Keratinocyte (primary cell): ENCODE data around the gene RNF144B.

Experiments
- EZH2 ChIP-seq: IDR thresholded peaks from one replicate; pipeline ENCODE4 v1.6.1; 2012; ENCODE audit warnings: inconsistent platforms, mild to moderate bottlenecking, low read length, moderate library complexity
- TF ChIP-seq, protein P1 (sequence below), 3 experiments: IDR thresholded peaks in 1 of 3; conservative IDR thresholded peaks in 1 of 3; optimal IDR thresholded peaks in 1 of 3; 2 replicates in 2 of 3; 3 replicates in 1 of 3; pipeline versions ENCODE3 to v1.5.1; 2011; ENCODE audit warnings: low read length in 3 of 3, mild to moderate bottlenecking in 3 of 3, moderate library complexity in 2 of 3, control low read depth in 1 of 3, inconsistent platforms in 1 of 3; ENCODE audit not compliant: insufficient read depth in 2 of 3; ENCODE audit errors: extremely low read depth in 1 of 3

DNA sequence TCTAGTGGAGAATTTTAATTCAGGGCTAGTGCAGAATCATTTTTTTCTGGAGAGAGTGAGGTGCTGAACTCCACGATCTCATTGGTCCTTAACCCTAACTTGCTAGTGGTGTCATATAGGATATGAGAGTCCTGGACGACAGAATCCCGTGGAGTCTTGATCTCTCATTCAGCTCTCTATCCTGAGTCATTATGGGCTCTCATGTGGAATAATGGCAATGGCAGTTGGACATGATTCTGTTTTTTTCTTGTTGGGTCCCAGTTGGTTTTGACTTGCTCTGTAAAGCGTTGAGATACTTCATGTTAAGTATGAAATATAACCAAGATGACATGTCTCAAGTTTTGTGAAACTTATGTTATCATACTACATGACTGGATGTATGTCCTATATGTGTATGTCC lies 6.3 kb upstream of the RNF144B start:
- TF ChIP-seq, protein P1, sequence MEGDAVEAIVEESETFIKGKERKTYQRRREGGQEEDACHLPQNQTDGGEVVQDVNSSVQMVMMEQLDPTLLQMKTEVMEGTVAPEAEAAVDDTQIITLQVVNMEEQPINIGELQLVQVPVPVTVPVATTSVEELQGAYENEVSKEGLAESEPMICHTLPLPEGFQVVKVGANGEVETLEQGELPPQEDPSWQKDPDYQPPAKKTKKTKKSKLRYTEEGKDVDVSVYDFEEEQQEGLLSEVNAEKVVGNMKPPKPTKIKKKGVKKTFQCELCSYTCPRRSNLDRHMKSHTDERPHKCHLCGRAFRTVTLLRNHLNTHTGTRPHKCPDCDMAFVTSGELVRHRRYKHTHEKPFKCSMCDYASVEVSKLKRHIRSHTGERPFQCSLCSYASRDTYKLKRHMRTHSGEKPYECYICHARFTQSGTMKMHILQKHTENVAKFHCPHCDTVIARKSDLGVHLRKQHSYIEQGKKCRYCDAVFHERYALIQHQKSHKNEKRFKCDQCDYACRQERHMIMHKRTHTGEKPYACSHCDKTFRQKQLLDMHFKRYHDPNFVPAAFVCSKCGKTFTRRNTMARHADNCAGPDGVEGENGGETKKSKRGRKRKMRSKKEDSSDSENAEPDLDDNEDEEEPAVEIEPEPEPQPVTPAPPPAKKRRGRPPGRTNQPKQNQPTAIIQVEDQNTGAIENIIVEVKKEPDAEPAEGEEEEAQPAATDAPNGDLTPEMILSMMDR (optimal IDR thresholded peaks at IDR 0.05 in 1 of 3, IDR thresholded peaks at IDR 0.05 in 1 of 3, conservative IDR thresholded peaks at IDR 0.05 in 1 of 3; ENCODE audit: extremely low read depth in 1 of 3, insufficient read depth in 2 of 3, low read length in 3 of 3) = no peak
- TF ChIP-seq EZH2 = no peak
